ENCODE data around the gene RPS27.

Gene RPS27

DNA sequence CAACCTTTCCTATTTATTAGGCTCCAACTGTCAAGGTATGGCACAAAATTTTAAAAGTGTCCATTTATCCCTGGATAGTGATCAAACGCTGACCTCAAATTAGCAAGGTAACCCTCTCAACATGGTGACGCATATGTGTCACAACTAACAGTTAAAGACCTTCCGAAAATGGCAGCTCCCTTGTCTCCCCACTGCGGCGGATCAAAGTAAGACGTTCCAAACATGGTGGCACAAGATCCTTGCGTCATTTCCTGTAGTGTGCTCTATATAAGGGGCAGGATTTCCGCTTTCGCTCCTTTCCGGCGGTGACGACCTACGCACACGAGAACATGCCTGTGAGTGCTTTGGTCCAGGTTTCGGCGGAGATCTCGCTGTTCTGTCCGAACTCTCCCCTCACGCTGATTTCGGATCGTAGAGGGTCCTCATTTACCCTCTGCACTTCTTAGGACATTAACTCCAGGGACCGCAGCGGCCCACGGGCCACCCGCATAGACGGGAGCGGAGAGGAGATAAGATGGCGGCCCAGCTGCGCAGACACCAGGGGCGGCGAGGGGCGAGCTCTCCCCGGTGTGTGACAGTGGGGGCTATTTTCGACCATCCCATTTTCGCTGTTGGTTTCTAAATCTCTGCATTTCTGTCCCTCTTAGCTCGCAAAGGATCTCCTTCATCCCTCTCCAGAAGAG is at the start of gene RPS27:
TSS of gene RPS27 (plus strand) at position 295 of the 683 bp plus-strand sequence. CDS start at position 330, 35 bp downstream.
- peak; percentile 96 for FAIRE-seq

- no peak for FAIRE-seq
Measured at GRCh38 chr1:153941826-153942725, 48.5 kb upstream of the RPS27 start.

GRCh38 chr1:153942766-153943549 is 47.6 kb upstream of the RPS27 start:
- FAIRE-seq = no peak

DNA sequence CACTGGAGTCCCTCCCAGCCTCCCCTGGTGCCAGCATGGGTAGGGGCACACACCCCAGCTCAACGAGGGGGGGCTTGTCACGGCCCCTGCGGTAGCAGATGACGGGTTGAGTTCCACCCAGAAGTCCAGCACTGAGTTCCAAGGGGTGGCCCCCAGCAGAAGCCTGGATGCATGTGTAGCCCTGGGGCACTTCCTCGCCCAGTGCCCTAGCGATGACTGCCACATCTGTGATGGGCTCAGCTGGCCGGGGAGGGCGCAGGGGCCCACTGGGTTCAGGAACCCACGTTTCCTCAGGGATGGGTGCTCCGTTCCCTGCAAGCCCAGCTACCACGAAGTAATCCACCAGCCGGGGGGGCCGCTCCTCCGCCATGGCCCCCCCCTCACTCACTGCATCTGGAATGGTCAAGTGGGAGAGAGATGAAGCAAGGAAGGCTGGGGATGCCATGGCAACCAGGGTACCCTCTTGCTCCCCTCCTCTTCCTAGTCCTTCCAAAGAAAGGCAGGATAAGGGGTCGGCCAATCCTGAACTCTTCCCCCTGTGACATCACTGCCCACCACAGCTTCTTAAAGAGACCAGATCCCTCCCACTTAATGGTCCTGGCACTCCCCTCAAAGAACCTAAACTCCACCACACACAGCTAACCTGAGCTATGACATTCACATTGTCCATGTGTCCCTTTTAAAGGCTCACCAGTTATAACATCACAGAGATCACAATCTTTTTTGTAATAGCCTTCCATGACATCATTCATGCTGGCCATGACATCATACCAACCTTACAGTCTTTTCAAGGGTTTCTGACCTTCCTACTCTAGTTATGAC is 46.3 kb upstream of the RPS27 start:
- no peak for FAIRE-seq

DNA sequence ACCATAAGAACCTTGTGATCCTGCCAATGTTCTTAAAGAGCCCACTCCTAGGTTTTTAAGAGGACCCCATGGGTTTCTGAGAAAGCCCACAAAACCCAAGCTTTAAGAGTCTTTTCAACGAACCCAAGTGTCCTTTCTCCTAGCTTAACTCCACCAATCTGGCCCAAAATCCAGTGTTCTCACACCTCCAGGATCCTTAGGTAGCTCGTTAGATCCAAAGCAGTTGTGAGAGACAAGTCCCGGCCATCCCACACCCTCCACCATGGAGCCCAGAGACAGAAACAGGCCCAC is 45.8 kb upstream of the RPS27 start:
- FAIRE-seq = no peak

- FAIRE-seq = no peak
Measured at GRCh38 chr1:153945131-153945794, 45.3 kb upstream of the RPS27 start.

DNA sequence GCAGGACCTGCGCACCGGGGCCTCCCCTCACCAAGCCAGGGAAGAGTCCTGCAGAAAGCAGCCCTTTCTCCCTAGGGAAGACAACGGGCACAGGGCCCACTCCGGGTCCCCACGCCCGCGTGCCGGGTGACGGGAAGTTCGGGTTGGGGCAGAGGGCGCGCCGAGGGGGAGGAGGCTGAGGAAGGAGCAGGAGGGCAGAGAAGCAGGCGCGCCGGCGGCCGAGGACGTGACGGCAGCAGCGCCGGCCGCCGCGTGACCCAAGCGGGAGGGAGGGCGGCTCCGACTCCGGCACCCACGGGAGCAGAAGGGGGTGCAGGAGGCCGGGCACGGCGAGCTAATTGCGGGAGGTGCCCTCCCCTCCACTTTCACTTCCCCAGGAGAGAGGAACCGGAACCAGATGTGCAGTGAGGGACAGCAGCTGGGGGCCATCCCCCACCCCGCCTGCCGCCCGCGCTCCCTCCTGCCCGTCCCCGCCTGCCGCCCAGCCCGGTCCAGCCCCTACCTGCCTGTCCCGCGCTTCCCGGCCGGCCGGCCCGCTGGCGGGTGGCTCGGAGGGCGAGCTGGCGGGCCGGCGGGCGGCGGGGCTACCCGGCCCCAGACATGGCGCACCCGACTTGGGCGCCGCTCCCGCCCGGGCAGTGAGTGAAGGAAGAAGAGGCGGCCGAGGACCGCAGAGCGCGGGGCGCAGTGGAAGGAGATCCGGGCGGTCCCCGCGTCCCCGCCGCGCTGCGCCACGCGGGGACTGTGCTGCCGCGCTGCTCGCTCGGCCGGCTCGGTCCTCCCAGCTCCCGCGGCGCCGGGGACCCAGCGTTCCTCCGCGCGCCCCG is 44.6 kb upstream of the RPS27 start:
- no peak for FAIRE-seq

DNA sequence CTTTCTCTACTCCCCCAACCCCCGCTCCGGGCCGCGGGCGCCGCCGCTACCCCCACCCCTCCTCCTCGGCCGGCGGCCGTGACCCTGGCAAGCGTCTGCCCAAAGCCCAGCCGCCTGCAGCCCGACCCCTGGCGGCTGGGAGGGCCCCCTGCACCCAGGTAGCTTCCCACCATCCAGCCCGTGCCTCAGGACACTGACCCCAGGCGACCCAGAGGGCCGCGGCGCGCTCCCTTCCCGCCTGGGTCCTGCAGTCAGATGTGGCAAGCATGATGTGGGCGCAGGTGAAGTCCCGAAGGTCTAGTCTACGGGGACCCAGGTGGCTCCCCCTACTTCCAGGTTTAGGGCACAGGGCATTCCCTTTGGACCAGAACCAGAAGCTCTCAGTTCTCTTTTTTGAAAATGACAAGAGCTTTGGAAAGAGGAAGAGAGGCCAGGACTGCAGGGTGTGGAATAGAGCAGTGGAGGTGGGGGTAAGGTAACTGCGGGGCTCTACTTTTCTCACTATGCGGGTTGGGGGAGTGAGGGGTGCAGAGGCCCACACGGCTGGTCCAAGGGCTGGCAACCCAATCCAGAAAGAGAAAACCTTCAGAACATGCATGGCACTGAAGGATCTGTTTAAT is 43.8 kb upstream of the RPS27 start, which contains the start of gene DENND4B:
TSS of gene DENND4B (minus strand) at position 97 of the 620 bp plus-strand sequence. CDS start 2,344 bp downstream, outside the sequence.
- no peak for FAIRE-seq

- no peak for FAIRE-seq
Measured at GRCh38 chr1:153951183-153951582, 39.4 kb upstream of the RPS27 start.

DNA sequence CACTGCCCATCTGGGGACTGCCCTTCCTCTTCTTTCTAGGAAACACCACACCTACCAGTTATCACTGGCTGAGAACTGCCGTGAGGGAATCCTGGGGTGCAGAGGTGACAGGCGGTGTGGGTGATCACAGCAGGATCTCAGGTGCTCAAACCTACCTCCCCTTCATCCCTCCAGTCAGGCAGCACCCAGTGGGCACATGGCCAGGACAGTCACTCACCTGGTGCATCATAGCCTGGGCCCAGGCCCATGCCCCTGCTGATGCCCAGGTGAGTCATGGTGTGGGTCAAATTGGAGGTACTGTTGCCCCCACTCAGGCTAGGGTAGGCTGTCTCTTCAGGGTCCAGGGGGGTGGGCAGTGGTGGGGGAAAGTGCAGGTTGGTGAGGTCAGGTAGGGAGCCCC is 38.8 kb upstream of the RPS27 start:
- no peak for FAIRE-seq

- FAIRE-seq = no peak
Measured at GRCh38 chr1:153953859-153954365, 36.6 kb upstream of the RPS27 start.

DNA sequence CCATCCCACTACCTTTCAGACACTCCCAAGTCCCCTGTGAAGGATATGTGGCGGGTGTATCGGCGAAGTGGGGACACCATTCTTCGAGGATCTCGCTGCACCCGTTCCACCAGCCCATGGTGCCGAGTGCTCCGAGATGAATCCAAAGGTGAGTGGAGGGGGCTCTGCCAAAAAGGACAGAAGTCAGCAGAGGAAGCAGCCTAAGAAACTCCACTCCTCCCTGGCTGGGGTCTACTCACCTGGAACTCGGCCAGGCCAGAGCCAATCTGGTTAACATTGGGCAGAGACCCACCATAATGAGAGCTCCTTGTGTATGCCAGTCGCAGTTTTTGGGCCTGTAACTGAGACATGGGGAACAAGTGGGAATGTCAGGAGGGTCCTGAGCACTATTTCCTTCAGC is 35.7 kb upstream of the RPS27 start:
- no peak for FAIRE-seq

- no peak for FAIRE-seq
Measured at GRCh38 chr1:153956997-153957715, 33.4 kb upstream of the RPS27 start.

GRCh38 chr1:153957744-153958110 is 32.8 kb upstream of the RPS27 start:
- FAIRE-seq = no peak

GRCh38 chr1:153958111-153958960 is 32.2 kb upstream of the RPS27 start, which contains the start of gene CRTC2:
Gene CRTC2, minus strand, starts transcription at chr1:153958612. Its CDS starts 115 bp downstream, at chr1:153958497.
- peak; percentile 91 for FAIRE-seq

GRCh38 chr1:153958961-153959260 is 31.7 kb upstream of the RPS27 start:
- FAIRE-seq = no peak

- no peak for FAIRE-seq
Measured at GRCh38 chr1:153959454-153959853, 31.1 kb upstream of the RPS27 start.

DNA sequence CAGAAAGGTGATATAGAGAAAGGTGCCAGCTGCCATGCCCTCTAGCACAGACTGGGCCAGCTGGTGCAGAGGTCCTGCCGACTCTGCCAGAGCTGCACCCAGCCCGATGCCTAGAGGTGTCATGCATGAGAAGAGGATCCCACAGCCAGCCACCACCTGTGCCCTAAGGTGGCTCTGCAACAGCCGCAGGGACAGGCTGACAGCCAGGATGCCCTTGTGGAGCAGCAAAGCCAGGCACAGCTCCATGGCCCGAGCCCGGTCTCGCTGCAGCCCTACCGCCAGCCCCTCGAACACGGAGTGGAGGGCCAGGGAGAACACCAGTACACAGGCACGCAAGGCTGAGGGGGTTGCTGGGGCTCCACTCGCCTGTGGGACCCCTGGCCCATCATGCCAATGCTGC is 30.4 kb upstream of the RPS27 start:
- FAIRE-seq = no peak

DNA sequence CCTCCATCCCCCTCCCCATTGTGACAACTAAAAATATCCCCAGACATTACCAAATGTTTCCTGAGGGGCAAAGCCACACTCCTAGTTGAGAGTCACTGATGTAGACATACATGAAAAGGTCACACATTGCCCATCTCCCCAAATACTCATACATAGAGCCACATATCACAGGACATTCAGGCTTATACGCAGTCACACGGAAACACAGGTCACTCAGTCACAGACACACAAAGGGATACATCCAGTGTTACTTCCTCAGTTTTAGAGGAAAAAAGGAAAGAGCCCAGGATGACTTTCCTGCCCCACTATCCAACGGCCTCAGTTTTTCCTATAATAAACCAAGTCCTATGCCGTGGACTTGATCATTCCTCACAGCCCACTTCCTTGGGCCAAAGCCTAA is 29.1 kb upstream of the RPS27 start:
- no peak for FAIRE-seq

All from islet of Langerhans (tissue), 1 donor.